Measurements from ENCODE around the gene CCDC197.

- no peak for TF ChIP-seq CTCF (conservative IDR thresholded peaks at IDR 0.05)
- TF ChIP-seq EZH2 (IDR thresholded peaks at IDR 0.05; ENCODE audit: low read depth), result no peak
Measured at GRCh38 chr14:94010625-94011024, 13.5 kb downstream of the CCDC197 start.
